GM10248 (cell line): ENCODE data around the gene SPAG16.

Source experiments
- CTCF ChIA-PET: fragments of 300-600 bp; sonication (Branson Sonifier 250); formaldehyde crosslinking; extraction: SDS; loops from one replicate; lab custom pipeline; 2021; ENCODE audit warnings: antibody characterized with exemption; lab: Yijun Ruan, JAX
- POLR2A ChIA-PET: fragments of 350-650 bp; sonication (Branson Sonifier 250); formaldehyde crosslinking; extraction: SDS; loops from one replicate; lab custom pipeline; 2020; ENCODE audit warnings: antibody characterized with exemption; lab: Yijun Ruan, JAX
- DNase-seq: peaks from one replicate; pipeline ENCODE4 v3.0.0; 2012; ENCODE audit errors: extremely low spot score
- TF ChIP-seq, protein P1 (sequence below): IDR thresholded peaks from 2 replicates; pipeline ENCODE4 v1.5.1; 2012; ENCODE audit warnings: mild to moderate bottlenecking, low read depth; ENCODE audit errors: extremely low read depth, missing control alignments, control extremely low read depth

Gene SPAG16

DNA sequence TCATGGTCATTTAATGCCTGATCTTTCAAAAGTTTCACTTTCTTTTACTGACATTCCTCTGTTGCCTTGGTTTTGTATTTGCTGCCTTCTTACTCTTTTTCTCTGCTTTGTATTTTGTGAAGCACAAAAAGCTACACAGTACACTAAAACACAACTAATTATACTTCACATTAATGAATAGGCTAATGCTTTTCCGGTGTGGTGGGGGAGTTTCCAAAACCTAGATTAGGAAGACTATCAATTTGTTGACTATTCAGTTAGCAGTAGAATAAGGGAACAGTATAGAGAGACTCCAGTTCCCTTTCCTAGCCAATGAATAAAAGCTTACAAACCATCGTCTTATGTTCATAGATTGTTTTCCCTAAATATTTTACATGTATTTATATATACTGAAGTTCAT is 468.3 kb downstream of the SPAG16 start:
- TF ChIP-seq, protein P1, sequence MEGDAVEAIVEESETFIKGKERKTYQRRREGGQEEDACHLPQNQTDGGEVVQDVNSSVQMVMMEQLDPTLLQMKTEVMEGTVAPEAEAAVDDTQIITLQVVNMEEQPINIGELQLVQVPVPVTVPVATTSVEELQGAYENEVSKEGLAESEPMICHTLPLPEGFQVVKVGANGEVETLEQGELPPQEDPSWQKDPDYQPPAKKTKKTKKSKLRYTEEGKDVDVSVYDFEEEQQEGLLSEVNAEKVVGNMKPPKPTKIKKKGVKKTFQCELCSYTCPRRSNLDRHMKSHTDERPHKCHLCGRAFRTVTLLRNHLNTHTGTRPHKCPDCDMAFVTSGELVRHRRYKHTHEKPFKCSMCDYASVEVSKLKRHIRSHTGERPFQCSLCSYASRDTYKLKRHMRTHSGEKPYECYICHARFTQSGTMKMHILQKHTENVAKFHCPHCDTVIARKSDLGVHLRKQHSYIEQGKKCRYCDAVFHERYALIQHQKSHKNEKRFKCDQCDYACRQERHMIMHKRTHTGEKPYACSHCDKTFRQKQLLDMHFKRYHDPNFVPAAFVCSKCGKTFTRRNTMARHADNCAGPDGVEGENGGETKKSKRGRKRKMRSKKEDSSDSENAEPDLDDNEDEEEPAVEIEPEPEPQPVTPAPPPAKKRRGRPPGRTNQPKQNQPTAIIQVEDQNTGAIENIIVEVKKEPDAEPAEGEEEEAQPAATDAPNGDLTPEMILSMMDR = no peak
- CTCF ChIA-PET = interaction anchor here (1.3 to 1.8 kb wide), 4 partner anchors 11 to 58 kb away, joined by 5 to 9 read pairs (median 6); no protein-coding TSS in a partner anchor
- POLR2A ChIA-PET = no interaction called here
- no peak for DNase-seq

DNA sequence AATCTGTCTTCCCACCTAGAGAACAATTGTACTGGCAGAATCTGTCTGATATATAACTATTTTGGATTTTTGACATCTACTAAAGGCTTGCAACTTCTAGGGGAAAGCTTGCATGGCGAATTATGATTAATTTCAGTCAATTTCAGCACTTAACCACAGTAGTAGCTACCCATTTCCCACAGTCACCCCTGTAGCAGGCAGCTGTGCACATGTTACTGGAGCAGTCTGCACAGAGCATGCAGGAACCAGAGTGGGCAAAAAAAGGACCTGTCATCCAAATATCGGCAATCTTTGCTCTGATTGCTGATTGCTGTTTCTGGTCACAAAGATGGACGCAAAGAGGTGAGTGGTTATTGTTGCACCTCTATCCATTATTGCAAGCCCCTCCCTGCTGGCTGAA is 473.3 kb downstream of the SPAG16 start:
- ChIA-PET CTCF (interaction anchor here (1.4 to 1.8 kb wide), 2 partner anchors 11 to 66 kb away, joined by 3 to 4 read pairs; no protein-coding TSS in a partner anchor), POLR2A (no interaction called here)
- DNase-seq = no peak
- TF ChIP-seq, protein P1 = no peak

DNA sequence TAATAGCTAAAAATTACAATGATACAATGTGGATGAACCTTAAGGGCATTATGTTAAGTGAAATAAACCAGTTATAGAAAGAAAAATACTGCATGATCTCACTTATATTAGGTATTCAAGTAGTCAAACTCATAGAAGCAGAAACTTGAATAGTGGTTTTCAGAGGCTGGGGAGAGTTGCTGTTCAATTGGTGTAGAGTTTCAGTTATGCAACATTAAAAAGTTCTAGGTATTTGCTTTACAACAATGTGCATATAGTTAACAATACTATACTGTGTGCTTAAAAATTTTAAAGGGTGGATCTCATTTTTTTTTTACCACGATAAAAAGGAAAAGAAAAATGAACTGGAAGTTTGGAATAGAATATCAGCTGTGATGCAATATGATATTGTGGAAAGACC is 479.1 kb downstream of the SPAG16 start:
- ChIA-PET POLR2A (interaction anchor here (0.7 kb wide), 1 partner anchor 540 kb away, joined by 3 read pairs; no protein-coding TSS in a partner anchor), CTCF (interaction anchor here (0.9 to 2.4 kb wide), 3 partner anchors 10 to 13 kb away, joined by 4 to 9 read pairs (median 5); no protein-coding TSS in a partner anchor)
- TF ChIP-seq, protein P1 = no peak
- no peak for DNase-seq

DNA sequence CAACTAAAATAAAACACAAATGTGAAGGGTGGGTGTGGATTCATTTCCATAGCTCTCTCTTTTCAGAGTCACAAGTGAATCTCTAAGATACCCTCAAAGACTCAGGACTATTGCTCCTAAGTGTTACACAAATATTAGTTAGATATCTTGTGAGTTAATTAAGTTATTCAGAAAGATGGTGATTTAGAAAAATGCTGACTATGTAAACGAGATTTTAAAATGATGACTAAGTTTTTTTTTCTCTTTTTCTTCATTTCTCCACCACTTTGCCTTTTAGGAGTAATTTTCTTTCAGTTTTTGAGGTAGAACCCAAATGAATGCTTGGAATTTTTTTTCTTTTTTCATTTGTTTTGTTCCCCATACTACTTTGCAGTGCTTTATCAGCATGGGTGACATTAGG is 479.7 kb downstream of the SPAG16 start:
- CTCF ChIA-PET = interaction anchor here (0.9 to 2.4 kb wide), 3 partner anchors 10 to 12 kb away, joined by 4 to 9 read pairs (median 5); no protein-coding TSS in a partner anchor
- TF ChIP-seq, protein P1 = no peak
- POLR2A ChIA-PET = no interaction called here
- DNase-seq = no peak

DNA sequence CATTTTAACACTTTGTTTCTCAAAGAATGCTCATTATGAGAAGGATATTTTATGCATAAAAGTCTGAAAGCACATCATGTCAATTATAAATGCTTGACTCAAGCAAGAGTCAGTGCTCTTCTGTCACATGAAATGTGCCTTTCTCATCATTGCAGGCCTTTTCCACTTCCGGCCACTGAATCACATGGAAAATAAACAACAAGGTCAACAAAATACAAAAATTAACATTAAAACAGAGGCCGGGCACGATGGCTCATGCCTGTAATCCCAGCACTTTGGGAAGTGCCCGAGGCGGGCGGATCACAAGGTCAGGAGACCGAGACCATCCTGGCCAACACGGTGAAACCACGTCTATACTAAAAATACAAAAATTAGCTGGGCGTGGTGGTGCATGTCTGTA is 480.6 kb downstream of the SPAG16 start:
- POLR2A ChIA-PET = no interaction called here
- TF ChIP-seq, protein P1 = no peak
- DNase-seq = no peak
- CTCF ChIA-PET = interaction anchor here (2.4 kb wide), 1 partner anchor 11 kb away, joined by 9 read pairs; no protein-coding TSS in a partner anchor

DNA sequence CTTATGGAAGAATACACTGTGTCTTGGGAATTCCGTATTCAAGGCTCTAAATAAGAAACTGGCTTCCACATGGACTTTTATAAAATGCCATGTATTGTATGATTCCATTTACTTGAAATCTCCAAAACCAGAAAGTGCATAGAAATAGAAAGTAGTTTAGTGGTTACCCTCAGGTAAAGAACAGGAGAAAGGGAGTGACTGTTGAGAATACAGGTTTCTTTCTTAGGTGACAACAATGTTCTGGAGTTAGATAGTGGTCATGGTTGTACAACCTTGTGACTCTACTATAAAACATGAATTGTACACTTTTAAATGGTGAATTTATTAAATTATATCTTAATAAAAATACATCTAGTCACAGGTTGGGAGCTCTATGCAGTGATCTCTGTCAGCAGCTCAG is 481.8 kb downstream of the SPAG16 start:
- POLR2A ChIA-PET = interaction anchor here (0.6 kb wide), 1 partner anchor 49 kb away, joined by 7 read pairs; no protein-coding TSS in a partner anchor
- CTCF ChIA-PET = interaction anchor here (1.4 to 1.6 kb wide), 4 partner anchors 10 to 519 kb away, joined by 3 to 6 read pairs (median 4); no protein-coding TSS in a partner anchor
- TF ChIP-seq, protein P1 = no peak
- no peak for DNase-seq
